HFFc6 (cell line): Measurements from ENCODE around the gene ANKRD7. TPM values are rescaled to one million over a fixed set of nuclear protein-coding genes. Genes with fewer than 3 reads are reported as not detected.
"Not testable (repeated sequence)": the region's sequence is repeated elsewhere in the genome, so short reads cannot be mapped to it uniquely, and the experiment has no call there.

Experiments
- DNase-seq: peaks from one replicate; pipeline ENCODE4 v3.0.0-alpha.2; 2018
- H3K27ac Mint-ChIP-seq: 2 replicates; pipeline ENCODE4 v1.8.0; 2020; ENCODE audit warnings: mild to moderate bottlenecking, mixed read lengths
- H3K27me3 Mint-ChIP-seq: 2 replicates; pipeline ENCODE4 v1.8.0; 2021; ENCODE audit warnings: mild to moderate bottlenecking, moderate library complexity, mixed read lengths; ENCODE audit not compliant: insufficient read depth
- H3K36me3 Mint-ChIP-seq: 2 replicates; pipeline ENCODE4 v1.8.0; 2021; ENCODE audit warnings: low read depth, mixed read lengths
- H3K4me1 Mint-ChIP-seq: 2 replicates; pipeline ENCODE4 v1.8.0; 2020; ENCODE audit warnings: low read depth, mixed read lengths
- H3K4me3 Mint-ChIP-seq: 2 replicates; pipeline ENCODE4 v1.8.0; 2020; ENCODE audit warnings: mild to moderate bottlenecking, moderate library complexity, mixed read lengths
- H3K9me3 Mint-ChIP-seq: 2 replicates; pipeline ENCODE4 v1.8.0; 2020; ENCODE audit warnings: mild to moderate bottlenecking, mixed read lengths
- total RNA-seq, 6 experiments: library from RNA; stranded (reverse); fragmentation: NEBNext Ultra II Directional; extraction: Animal tissue kit (Norgen Biotek cat#: 25700); gene quantifications; 2 replicates in 1 of 6; 3 replicates in 5 of 6; pipeline ENCODE4 v1.2.3, GENCODE V29; 2021
- TF ChIP-seq, protein P1 (sequence below): fragments of 200-600 bp; sonication (generic); IDR thresholded peaks from 2 replicates; pipeline ENCODE4 v1.5.0; 2021; ENCODE audit warnings: antibody characterized with exemption, mild to moderate bottlenecking

Gene ANKRD7
- total RNA-seq, 6 experiments from 2014 or later: 0.35 to 0.57 (median 0.37) TPM; not detected in 3

GRCh38 chr7:118239014-118239413 lies 14.5 kb downstream of the ANKRD7 start:
- Mint-ChIP-seq H3K27ac (no peak overlapping the region), H3K36me3 (no peaks in the 10 kb centered on the region), H3K4me3 (no peak overlapping the region), H3K9me3 (no peaks in the 10 kb centered on the region), H3K27me3 (no peaks in the 10 kb centered on the region), H3K4me1 (no peaks in the 10 kb centered on the region)
- TF ChIP-seq, protein P1, sequence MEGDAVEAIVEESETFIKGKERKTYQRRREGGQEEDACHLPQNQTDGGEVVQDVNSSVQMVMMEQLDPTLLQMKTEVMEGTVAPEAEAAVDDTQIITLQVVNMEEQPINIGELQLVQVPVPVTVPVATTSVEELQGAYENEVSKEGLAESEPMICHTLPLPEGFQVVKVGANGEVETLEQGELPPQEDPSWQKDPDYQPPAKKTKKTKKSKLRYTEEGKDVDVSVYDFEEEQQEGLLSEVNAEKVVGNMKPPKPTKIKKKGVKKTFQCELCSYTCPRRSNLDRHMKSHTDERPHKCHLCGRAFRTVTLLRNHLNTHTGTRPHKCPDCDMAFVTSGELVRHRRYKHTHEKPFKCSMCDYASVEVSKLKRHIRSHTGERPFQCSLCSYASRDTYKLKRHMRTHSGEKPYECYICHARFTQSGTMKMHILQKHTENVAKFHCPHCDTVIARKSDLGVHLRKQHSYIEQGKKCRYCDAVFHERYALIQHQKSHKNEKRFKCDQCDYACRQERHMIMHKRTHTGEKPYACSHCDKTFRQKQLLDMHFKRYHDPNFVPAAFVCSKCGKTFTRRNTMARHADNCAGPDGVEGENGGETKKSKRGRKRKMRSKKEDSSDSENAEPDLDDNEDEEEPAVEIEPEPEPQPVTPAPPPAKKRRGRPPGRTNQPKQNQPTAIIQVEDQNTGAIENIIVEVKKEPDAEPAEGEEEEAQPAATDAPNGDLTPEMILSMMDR: no peak
- DNase-seq: no peak

DNA sequence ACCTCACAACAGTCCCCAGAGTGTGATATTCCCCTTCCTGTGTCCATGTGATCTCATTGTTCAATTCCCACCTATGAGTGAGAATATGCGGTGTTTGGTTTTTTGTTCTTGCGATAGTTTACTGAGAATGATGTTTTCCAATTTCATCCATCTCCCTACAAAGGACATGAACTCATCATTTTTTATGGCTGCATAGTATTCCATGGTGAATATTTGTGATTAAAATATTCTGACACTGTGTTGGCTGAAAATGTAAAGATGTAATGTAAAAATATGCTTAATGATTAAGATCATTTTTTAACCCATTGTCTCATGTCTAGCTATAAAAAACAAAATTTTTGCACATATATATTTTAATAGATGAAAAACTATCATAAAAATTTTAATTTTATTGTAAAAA lies 15.8 kb downstream of the ANKRD7 start:
- not testable (repeated sequence) for H3K27ac Mint-ChIP-seq, H3K4me3 Mint-ChIP-seq, H3K36me3 Mint-ChIP-seq, DNase-seq, H3K27me3 Mint-ChIP-seq, H3K4me1 Mint-ChIP-seq, H3K9me3 Mint-ChIP-seq

GRCh38 chr7:118243695-118244094 lies 19.2 kb downstream of the ANKRD7 start:
- H3K27me3 Mint-ChIP-seq: no peaks in the 10 kb centered on the region
- no peak overlapping the region for H3K27ac Mint-ChIP-seq
- TF ChIP-seq, protein P1: no peak
- H3K4me1 Mint-ChIP-seq: no peaks in the 10 kb centered on the region
- no peaks in the 10 kb centered on the region; the same call in 1 of the 2 replicates for H3K9me3 Mint-ChIP-seq
- H3K4me3 Mint-ChIP-seq: no peak overlapping the region
- H3K36me3 Mint-ChIP-seq: no peaks in the 10 kb centered on the region
- DNase-seq: no peak

- Mint-ChIP-seq H3K9me3 (no peaks in the 10 kb centered on the region; the same call in 1 of the 2 replicates), H3K36me3 (no peaks in the 10 kb centered on the region), H3K4me1 (no peaks in the 10 kb centered on the region), H3K27me3 (no peaks in the 10 kb centered on the region), H3K4me3 (no peak overlapping the region), H3K27ac (no peak overlapping the region)
- TF ChIP-seq, protein P1: no peak
- DNase-seq: no peak
These were observed 20.9 kb downstream of the ANKRD7 start for GRCh38 chr7:118245267-118246040.

GRCh38 chr7:118250860-118251494 lies 26.5 kb downstream of the ANKRD7 start:
- Mint-ChIP-seq H3K27ac (no peak overlapping the region), H3K27me3 (no peaks in the 10 kb centered on the region), H3K4me3 (no peak overlapping the region), H3K9me3 (no peaks in the 10 kb centered on the region; the same call in 1 of the 2 replicates), H3K4me1 (no peaks in the 10 kb centered on the region), H3K36me3 (no peaks in the 10 kb centered on the region)
- TF ChIP-seq, protein P1: peak; percentile 59
- DNase-seq: no peak

- Mint-ChIP-seq H3K27ac (no peak overlapping the region), H3K4me1 (no peaks in the 10 kb centered on the region), H3K27me3 (no peaks in the 10 kb centered on the region), H3K36me3 (no peaks in the 10 kb centered on the region), H3K9me3 (no peaks in the 10 kb centered on the region), H3K4me3 (no peak overlapping the region)
- no peak for DNase-seq
- TF ChIP-seq, protein P1: no peak
These were observed 27.6 kb downstream of the ANKRD7 start for GRCh38 chr7:118252087-118252486.
